ENCODE measurements around the gene ELOB. TPM values are rescaled to one million over a fixed set of nuclear protein-coding genes. Genes with fewer than 3 reads are reported as not detected.
"Not testable (repeated sequence)": the region's sequence is repeated elsewhere in the genome, so short reads cannot be mapped to it uniquely, and the experiment has no call there.

Gene ELOB
- polyA plus RNA-seq, 6 donors from 2014 or later, result 159 to 241 (median 203) TPM

- ATAC-seq (ENCODE audit: low read depth in 2 of 2); H3K36me3 Mint-ChIP-seq; DNase-seq; H3K4me1 Mint-ChIP-seq; H3K9me3 Mint-ChIP-seq: not testable (repeated sequence)
- H3K4me3 Mint-ChIP-seq, result peak overlapping the region; percentile 52 to 82 (median 64)
- H3K27ac Mint-ChIP-seq, result peak overlapping the region in 3 of 6 donors; percentile 26 to 70 (median 54)
- H3K27me3 Mint-ChIP-seq, result peaks cover 10 to 18% (median 17%) of the 10 kb centered on the region in 3 donors
These were observed 55.4 kb downstream of the ELOB start for GRCh38 chr16:2721634-2722173.

Other genes with a start within 250 kb of the ELOB start
- gene CEMP1, start 245.9 kb downstream of the ELOB start, polyA plus RNA-seq (ENCODE audit: low read depth in 6 of 6), result 1 to 10 TPM; 2.4 to 5.7 (median 3.5) TPM
- gene PDPK1, start 239.3 kb downstream of the ELOB start, polyA plus RNA-seq (ENCODE audit: low read depth in 6 of 6), result 10 to 100 TPM; 16.7 to 44.8 (median 38.9) TPM
- gene KCTD5, start 94.8 kb downstream of the ELOB start, polyA plus RNA-seq (ENCODE audit: low read depth in 6 of 6), result 10 to 100 TPM; 18.3 to 27.5 (median 22.3) TPM
- under 1 TPM in 1 of 6 donors, not detected in 5; 0.36 TPM for gene PRSS27, start 57.1 kb downstream of the ELOB start, polyA plus RNA-seq (ENCODE audit: low read depth in 6 of 6)
- gene SRRM2, start 24.6 kb downstream of the ELOB start, polyA plus RNA-seq (ENCODE audit: low read depth in 6 of 6), result 100 to 1,000 TPM in 1 of 6 donors, 10 to 100 TPM in 5; 25.0 to 147 (median 45.1) TPM
- gene PRSS33, start 10.3 kb upstream of the ELOB start, polyA plus RNA-seq (ENCODE audit: low read depth in 6 of 6), result not detected
- not detected for gene PRSS41, start 21.2 kb upstream of the ELOB start, polyA plus RNA-seq (ENCODE audit: low read depth in 6 of 6)
- 1 to 10 TPM in 4 of 6 donors, under 1 TPM in 1, not detected in 1; 0.51 to 4.4 (median 1.9) TPM for gene PRSS21, start 40.0 kb upstream of the ELOB start, polyA plus RNA-seq (ENCODE audit: low read depth in 6 of 6)
- gene ZG16B, start 53.0 kb upstream of the ELOB start, polyA plus RNA-seq (ENCODE audit: low read depth in 6 of 6), result not detected
- gene PRSS22, start 80.9 kb upstream of the ELOB start, polyA plus RNA-seq (ENCODE audit: low read depth in 6 of 6), result not detected
- gene FLYWCH2, start 105.9 kb upstream of the ELOB start, polyA plus RNA-seq (ENCODE audit: low read depth in 6 of 6), result 10 to 100 TPM; 15.6 to 22.6 (median 18.9) TPM
- 10 to 100 TPM in 3 of 6 donors, 1 to 10 TPM in 3; 6.3 to 13.4 (median 9.5) TPM for gene FLYWCH1, start 134.7 kb upstream of the ELOB start, polyA plus RNA-seq (ENCODE audit: low read depth in 6 of 6)
- 1 to 10 TPM in 3 of 6 donors, under 1 TPM in 2, not detected in 1; 0.25 to 4.4 (median 1.2) TPM for gene KREMEN2, start 187.0 kb upstream of the ELOB start, polyA plus RNA-seq (ENCODE audit: low read depth in 6 of 6)
- gene PAQR4, start 192.1 kb upstream of the ELOB start, polyA plus RNA-seq (ENCODE audit: low read depth in 6 of 6), result 1 to 10 TPM in 3 of 6 donors, under 1 TPM in 2, not detected in 1; 0.43 to 1.3 (median 1.1) TPM
- gene PKMYT1, start 203.2 kb upstream of the ELOB start, polyA plus RNA-seq (ENCODE audit: low read depth in 6 of 6), result under 1 TPM in 4 of 6 donors, not detected in 2; 0.45 to 0.88 (median 0.62) TPM
- not detected for gene CLDN9, start 235.6 kb upstream of the ELOB start, polyA plus RNA-seq (ENCODE audit: low read depth in 6 of 6)
- gene CLDN6, start 240.9 kb upstream of the ELOB start, polyA plus RNA-seq (ENCODE audit: low read depth in 6 of 6), result not detected
- not detected for gene TNFRSF12A, start 243.1 kb upstream of the ELOB start, polyA plus RNA-seq (ENCODE audit: low read depth in 6 of 6)
- gene HCFC1R1, start 246.7 kb upstream of the ELOB start, polyA plus RNA-seq (ENCODE audit: low read depth in 6 of 6), result 10 to 100 TPM in 5 of 6 donors, 1 to 10 TPM in 1; 7.6 to 21.4 (median 15.4) TPM
- 10 to 100 TPM; 35.7 to 75.7 (median 48.3) TPM for gene THOC6, start 246.8 kb upstream of the ELOB start, polyA plus RNA-seq (ENCODE audit: low read depth in 6 of 6)

Measured in naive B cell (primary cell).